Coronary artery (tissue), 2 donors: ENCODE data around the gene NAB2.

Experiments
- DNase-seq: peaks from one replicate; pipeline ENCODE4 v3.0.0-alpha.2; 2017; ENCODE audit warnings: low spot score
- H3K27ac ChIP-seq, 2 donors: fragments of 200-600 bp; sonication (generic); one replicate each; pipeline ENCODE4 v1.5.1; 2016 to 2019
- H3K4me3 ChIP-seq: fragments of 200-600 bp; sonication (generic); 2 replicates; pipeline ENCODE4 v1.5.1; 2016; ENCODE audit warnings: mild to moderate bottlenecking, moderate library complexity
- TF ChIP-seq, protein P1 (sequence below): fragments of 200-600 bp; sonication (generic); IDR thresholded peaks from one replicate; pipeline ENCODE4 v1.5.1; 2019; ENCODE audit warnings: antibody characterized with exemption

Gene NAB2

DNA sequence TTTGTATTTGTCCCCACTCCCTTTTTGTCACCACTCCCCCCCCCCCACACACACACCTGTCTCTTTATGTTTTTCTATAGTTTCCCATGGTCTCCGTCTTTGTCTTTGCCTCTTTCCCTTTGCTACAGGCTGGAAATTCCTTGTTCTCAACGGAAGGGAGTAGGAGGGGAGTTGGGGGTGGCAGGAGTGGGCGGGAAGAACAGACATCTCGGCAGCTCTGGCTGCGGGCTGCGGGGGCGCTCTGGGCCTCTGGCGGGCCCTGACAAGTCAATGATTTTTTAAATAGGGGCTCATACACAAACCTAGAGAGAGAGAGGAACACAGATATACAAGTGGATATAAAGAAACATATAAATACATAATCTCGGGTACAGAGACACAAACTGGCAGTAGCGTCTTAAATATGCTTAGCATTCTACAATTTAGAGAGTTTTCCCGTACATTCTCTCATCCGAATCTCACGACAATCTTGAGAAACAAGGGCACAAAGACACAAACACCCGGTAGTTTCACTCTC is 2.4 kb upstream of the NAB2 start:
- peak overlapping the region; percentile 97 for H3K4me3 ChIP-seq
- TF ChIP-seq, protein P1, sequence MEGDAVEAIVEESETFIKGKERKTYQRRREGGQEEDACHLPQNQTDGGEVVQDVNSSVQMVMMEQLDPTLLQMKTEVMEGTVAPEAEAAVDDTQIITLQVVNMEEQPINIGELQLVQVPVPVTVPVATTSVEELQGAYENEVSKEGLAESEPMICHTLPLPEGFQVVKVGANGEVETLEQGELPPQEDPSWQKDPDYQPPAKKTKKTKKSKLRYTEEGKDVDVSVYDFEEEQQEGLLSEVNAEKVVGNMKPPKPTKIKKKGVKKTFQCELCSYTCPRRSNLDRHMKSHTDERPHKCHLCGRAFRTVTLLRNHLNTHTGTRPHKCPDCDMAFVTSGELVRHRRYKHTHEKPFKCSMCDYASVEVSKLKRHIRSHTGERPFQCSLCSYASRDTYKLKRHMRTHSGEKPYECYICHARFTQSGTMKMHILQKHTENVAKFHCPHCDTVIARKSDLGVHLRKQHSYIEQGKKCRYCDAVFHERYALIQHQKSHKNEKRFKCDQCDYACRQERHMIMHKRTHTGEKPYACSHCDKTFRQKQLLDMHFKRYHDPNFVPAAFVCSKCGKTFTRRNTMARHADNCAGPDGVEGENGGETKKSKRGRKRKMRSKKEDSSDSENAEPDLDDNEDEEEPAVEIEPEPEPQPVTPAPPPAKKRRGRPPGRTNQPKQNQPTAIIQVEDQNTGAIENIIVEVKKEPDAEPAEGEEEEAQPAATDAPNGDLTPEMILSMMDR, result no peak
- no peak for DNase-seq
- peak overlapping the region; percentile 98 to 99 for H3K27ac ChIP-seq

DNA sequence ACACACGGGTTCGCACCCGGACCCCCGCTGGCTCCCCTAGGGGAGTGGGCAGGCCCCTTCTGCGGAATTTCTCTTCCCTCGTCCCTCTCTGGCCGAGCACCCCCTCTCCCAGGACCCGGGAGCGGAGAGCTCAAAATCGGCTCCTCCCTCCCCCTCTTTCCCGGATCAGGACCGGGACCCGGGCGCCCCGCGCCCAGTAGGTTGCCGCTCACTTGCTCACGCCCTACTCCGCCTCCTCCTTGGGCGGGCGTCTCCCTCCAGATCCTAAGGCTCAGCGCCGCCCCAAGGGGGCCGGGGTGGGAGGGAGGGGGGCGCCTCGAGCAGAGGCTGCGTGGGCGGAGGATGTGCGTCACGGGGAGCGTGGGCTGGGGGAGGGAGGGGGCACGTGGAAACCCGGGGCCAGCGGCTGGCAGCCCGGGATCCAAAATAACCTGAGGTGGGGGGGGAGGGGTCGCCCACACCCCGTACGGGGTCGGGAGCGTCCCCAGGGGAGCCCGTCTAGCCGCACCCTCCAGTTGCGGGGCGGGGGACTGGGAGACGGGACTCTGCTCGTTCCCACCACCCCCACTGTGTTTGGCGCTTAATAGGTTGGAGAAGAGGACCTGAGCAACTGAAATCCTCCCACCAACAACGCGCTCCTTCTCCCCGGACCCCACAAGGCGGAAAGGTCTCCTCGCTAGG is 1.8 kb upstream of the NAB2 start:
- Histone ChIP-seq H3K27ac (peak overlapping the region; percentile 98 to 99), H3K4me3 (peak overlapping the region; percentile 97)
- DNase-seq, result peak; percentile 97
- TF ChIP-seq, protein P1, result no peak

DNA sequence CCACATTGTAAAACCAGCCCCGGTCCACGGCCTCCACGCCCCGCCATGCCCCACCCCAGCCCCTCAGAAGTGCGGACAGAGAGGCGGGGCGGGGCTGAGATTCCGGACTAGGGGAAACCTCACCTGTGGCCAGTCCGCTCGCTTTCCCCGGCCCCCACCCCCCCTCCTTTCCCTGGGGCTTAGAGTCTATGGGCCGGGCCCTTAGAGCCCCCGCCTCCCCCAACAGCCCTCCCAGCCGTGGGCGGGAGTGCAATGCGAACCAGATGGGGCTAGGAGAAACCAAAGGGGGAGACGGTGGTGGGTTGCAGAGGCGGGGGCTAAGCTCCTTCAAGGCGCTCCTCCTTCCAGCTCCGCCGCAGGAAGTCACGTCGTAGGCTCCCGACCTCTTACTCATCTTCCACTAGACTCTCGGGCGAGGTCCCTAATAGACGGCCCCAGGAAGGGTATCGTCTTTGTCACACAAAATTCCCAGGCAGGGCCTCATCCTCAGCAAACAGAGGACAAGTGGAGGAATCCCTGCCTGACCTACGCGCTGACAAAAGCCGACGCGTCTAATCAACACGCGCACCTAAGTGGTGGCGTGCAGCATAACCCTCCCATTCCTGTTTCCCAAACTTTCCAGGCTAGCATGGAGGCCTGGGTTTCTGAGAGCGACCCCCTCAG is 1.1 kb upstream of the NAB2 start:
- H3K4me3 ChIP-seq, result peak overlapping the region; percentile 97
- DNase-seq, result peak; percentile 96

DNA sequence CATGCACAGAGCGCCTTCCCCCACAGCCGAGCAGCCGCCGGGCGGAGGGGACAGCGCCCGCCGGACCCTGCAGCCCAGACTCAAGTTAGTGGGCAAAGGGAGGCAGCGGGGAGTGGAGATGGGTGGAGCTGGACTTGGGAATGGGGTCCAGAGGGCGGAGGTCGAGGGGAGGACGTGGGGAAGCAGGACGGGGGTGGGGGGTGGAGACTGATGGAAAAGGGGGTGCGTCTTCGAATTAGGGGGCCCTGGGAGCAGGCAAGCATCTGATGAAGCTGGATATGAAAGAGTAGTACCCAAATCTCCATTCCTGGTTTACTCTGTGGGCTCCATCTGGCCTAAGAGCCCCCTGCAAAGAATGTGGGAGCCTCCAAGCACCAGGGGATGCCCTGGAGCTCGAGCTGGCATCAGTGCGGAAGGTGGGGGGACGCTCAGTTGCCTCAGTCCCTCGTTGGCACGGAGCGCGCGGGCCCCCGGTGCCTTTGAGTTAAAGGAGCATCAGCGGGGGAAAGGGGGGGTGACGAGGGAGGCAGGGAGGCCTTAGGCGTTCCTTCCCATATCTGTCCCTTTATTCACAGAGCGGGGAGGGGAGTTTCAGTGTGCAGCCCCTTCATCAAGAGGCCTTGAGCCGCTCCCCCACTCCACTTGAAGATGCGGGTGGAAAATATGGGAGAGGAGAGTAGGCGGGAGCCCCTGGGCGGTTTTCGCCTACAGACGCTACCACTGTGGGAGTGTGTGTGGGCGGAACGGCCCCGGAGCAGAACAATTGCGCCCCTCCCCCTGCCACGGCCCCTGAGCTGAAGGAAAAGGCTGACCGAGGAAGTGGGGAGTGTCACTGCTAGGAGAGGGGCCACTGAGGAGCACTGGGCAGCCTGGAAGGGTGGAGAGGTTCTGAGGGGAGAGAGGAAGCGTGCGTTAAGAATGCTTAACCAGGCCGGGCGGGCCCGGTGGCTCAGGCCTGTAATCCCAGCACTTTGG is 644 bp downstream of the NAB2 start:
- TF ChIP-seq, protein P1, result no peak
- peak overlapping the region; percentile 97 for H3K4me3 ChIP-seq
- peak overlapping the region; percentile 98 to 99 for H3K27ac ChIP-seq
- peak; percentile 87 for DNase-seq

More for the DNA sequence above, 1.1 kb upstream of the NAB2 start:
- H3K27ac ChIP-seq, result peak overlapping the region; percentile 98 to 99
- TF ChIP-seq, protein P1, result no peak

DNA sequence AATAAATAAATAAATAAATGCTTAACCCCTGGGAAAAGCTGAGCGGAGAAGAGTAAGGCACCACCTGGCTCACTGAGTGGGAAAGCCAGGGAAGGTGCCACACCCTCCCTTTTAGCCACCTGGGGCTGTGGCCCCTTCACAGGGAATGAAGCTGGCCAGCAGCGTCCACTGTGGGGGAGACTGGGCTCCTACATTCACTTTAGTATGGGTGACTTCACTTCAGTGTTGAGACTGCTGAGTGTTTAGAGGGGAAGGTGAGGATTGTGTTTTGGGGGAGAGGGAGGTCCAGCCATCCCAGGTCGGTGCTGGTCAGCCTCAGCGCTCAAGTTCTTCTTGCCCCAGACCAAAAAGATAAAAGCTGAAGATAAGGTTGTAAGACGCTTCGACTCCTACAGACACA is 1.6 kb downstream of the NAB2 start:
- no peak for DNase-seq
- Histone ChIP-seq H3K27ac (peak overlapping the region; percentile 98 to 99), H3K4me3 (peak overlapping the region; percentile 97)
- TF ChIP-seq, protein P1, result no peak

DNA sequence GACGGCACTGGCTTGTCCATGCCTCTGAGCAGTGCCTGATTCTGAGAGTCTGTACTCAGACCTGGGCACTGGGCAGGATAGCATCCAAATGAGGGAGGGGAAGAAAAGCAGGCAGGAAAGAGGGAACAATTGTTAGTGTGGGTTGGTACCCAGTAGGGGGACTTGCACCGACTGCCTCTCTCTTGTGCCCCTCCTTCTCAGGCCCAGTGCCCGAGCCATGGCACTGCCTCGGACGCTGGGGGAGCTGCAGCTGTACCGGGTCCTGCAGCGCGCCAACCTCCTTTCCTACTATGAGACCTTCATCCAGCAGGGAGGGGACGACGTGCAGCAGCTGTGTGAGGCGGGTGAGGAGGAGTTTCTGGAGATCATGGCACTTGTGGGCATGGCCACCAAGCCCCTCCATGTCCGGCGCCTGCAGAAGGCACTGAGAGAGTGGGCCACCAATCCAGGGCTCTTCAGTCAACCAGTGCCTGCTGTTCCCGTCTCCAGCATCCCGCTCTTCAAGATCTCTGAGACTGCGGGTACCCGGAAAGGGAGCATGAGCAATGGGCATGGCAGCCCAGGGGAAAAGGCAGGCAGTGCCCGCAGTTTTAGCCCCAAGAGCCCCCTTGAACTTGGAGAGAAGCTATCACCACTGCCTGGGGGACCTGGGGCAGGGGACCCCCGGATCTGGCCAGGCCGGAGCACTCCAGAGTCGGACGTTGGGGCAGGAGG is 2.2 kb downstream of the NAB2 start:
- no peak for DNase-seq
- TF ChIP-seq, protein P1, result no peak
- Histone ChIP-seq H3K4me3 (peak overlapping the region; percentile 97), H3K27ac (peak overlapping the region; percentile 98 to 99)
